Endothelial cell of umbilical vein (primary cell): ENCODE results near the gene CCDC194. TPM values are rescaled to one million over a fixed set of nuclear protein-coding genes. Genes with fewer than 3 reads are reported as not detected.

ENCODE experiments used
- BruUV-seq: library from RNA; stranded (reverse); fragments of 400-500 nt; replicated peaks from 2 replicates; lab custom pipeline; 2021; lab: Mats Ljungman, UMichigan
- CTCF ChIA-PET: fragments of 300-600, 350-600 bp; sonication (Branson Sonifier 250); formaldehyde crosslinking; loops from one replicate; lab custom pipeline; 2021; ENCODE audit warnings: antibody characterized with exemption, inconsistent platforms; lab: Charles Lee
- POLR2A ChIA-PET: fragments of 300-600, 350-600 bp; sonication (Branson Sonifier 250); formaldehyde crosslinking; loops from one replicate; lab custom pipeline; 2021; ENCODE audit warnings: antibody characterized with exemption, inconsistent platforms; lab: Charles Lee
- DNase-seq: peaks from one replicate; pipeline ENCODE4 v3.0.0-alpha.2; 2011; ENCODE audit warnings: low read depth, low spot score
- FAIRE-seq: peaks from 2 replicates; lab custom pipeline; 2011; peaks lifted over from hg19 to GRCh38; lab: Jason Lieb, UNC
- H2AFZ ChIP-seq: 2 replicates; pipeline ENCODE4 v1.6.0; 2012; ENCODE audit warnings: low read depth, low read length, control low read depth, inconsistent platforms
- H3K27ac ChIP-seq: 2 replicates; pipeline ENCODE4 v1.5.1; 2011; ENCODE audit warnings: low read depth, mild to moderate bottlenecking, control low read depth, low read length, moderate library complexity; ENCODE audit not compliant: insufficient read depth
- H3K27me3 ChIP-seq, 2 experiments: 2 replicates each; pipeline versions ENCODE4 v1.6.0 to v1.6.1; 2011; ENCODE audit warnings: low read length in 2 of 2, mixed read lengths in 1 of 2; ENCODE audit not compliant: control insufficient read depth in 2 of 2, insufficient read depth in 2 of 2
- H3K36me3 ChIP-seq, 2 experiments: 2 replicates in 1 of 2; 3 replicates in 1 of 2; pipeline ENCODE4 v1.5.1; 2011; ENCODE audit warnings: low read length in 2 of 2, mild to moderate bottlenecking in 1 of 2, moderate library complexity in 1 of 2; ENCODE audit not compliant: control insufficient read depth in 2 of 2, insufficient read depth in 2 of 2; ENCODE audit errors: extremely low read depth in 1 of 2
- H3K4me1 ChIP-seq: 3 replicates; pipeline ENCODE4 v1.5.1; 2011; ENCODE audit warnings: mild to moderate bottlenecking, low read length; ENCODE audit not compliant: control insufficient read depth, insufficient read depth; ENCODE audit errors: extremely low read depth
- H3K4me2 ChIP-seq: 2 replicates; pipeline ENCODE4 v1.6.1; 2011; ENCODE audit warnings: low read length, control low read depth, mixed read lengths; ENCODE audit not compliant: insufficient read depth
- H3K4me3 ChIP-seq, 3 experiments: fragments of 200-600 bp in 1 of 3; sonication (generic), shearing (Covaris generic) in 1 of 3; replicated peaks in 1 of 3; 2 replicates each; pipeline ENCODE4 v1.5.1; 2011 to 2016; ENCODE audit warnings: control low read depth in 3 of 3, low read length in 3 of 3, mild to moderate bottlenecking in 2 of 3, inconsistent platforms in 1 of 3, low read depth in 1 of 3, moderate library complexity in 1 of 3; ENCODE audit not compliant: insufficient read depth in 1 of 3
- H3K79me2 ChIP-seq: 2 replicates; pipeline ENCODE4 v1.6.0; 2012; ENCODE audit warnings: low read length, inconsistent platforms; ENCODE audit not compliant: control insufficient read depth, insufficient read depth
- H3K9ac ChIP-seq: replicated peaks from 2 replicates; pipeline ENCODE3; 2011; ENCODE audit warnings: low read length, control low read depth; ENCODE audit not compliant: insufficient read depth; ENCODE audit errors: extremely low read depth
- H3K9me1 ChIP-seq: replicated peaks from 3 replicates; pipeline ENCODE4 v1.6.0; 2011; ENCODE audit warnings: mild to moderate bottlenecking, low read length; ENCODE audit not compliant: control insufficient read depth, insufficient read depth; ENCODE audit errors: extremely low read depth
- H3K9me3 ChIP-seq: replicated peaks from 2 replicates; pipeline ENCODE4 v1.5.1; 2012; ENCODE audit warnings: low read length, inconsistent platforms; ENCODE audit not compliant: control insufficient read depth, insufficient read depth
- H4K20me1 ChIP-seq: replicated peaks from 2 replicates; pipeline ENCODE3; 2011; ENCODE audit warnings: mild to moderate bottlenecking, low read length; ENCODE audit not compliant: control insufficient read depth, insufficient read depth; ENCODE audit errors: extremely low read depth
- POLR2AphosphoS5 ChIP-seq: IDR thresholded peaks from 2 replicates; pipeline ENCODE4 v1.6.1; 2012; ENCODE audit warnings: low read depth, mild to moderate bottlenecking, control low read depth, low read length, moderate library complexity; ENCODE audit not compliant: insufficient read depth
- dilution Hi-C: fragments of 300-500 bp; cut with MboI; formaldehyde crosslinking; loops from one replicate; pipeline ENCODE4 v1.15.0; 2019; ENCODE audit warnings: low sequenced_read_pairs; ENCODE audit not compliant: extremely low pct_ligation_motif_present
- intact Hi-C: fragments of 100-400 bp; cut with micrococcal nuclease; formaldehyde crosslinking; loops from one replicate; pipeline ENCODE4 v1.10.0; 2022
- polyA plus RNA-seq, 4 experiments: library from polyadenylated mRNA; depleted of rRNA in 3 of 4; stranded (reverse) in 3 of 4; unstranded in 1 of 4; fragments of >200 nt; gene quantifications; 2 replicates each; pipeline versions ENCODE4 v1.2.1 to v1.2.3, GENCODE V29; 2011 to 2012; ENCODE audit warnings: missing spikeins in 1 of 4
- total RNA-seq: library from RNA; stranded (reverse); gene quantifications from 2 replicates; pipeline ENCODE4 v1.2.3, GENCODE V29; 2021
- TF ChIP-seq, protein P1 (sequence below): IDR thresholded peaks from 2 replicates; pipeline ENCODE4 v1.6.1; 2011; ENCODE audit not compliant: insufficient read depth, insufficient read length
- TF ChIP-seq, protein P2 (sequence below), 2 donors: IDR thresholded peaks; 1 replicate in 1 of 2; 2 replicates in 1 of 2; pipeline ENCODE4 v1.5.1; 2011; ENCODE audit warnings: low read length in 2 of 2, mild to moderate bottlenecking in 2 of 2, moderate library complexity in 2 of 2, control low read depth in 1 of 2, inconsistent platforms in 1 of 2, low read depth in 1 of 2; ENCODE audit not compliant: insufficient read depth in 1 of 2; ENCODE audit errors: extremely low read depth in 1 of 2

The CCDC194 gene
- total and polyA plus RNA-seq, 2 donors (not counting 3 experiments of a cell fraction or from before 2014, with no cell fraction given) = 0.12 TPM; not detected in 1

DNA sequence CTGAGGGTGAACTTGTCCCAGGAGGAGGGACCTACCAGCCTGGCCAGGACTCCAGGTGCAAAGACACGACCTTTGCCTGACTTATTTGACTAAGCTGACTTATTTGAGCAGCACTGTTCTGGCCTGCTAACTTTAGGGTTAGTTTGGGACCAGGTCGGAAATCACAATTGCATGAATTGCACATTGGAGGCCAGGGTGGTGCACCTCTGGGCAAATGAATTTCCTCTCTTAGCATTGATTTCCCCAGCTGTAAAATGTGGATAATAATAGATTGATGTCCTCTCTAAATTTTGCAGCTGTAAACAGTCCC lies 12.8 kb upstream of the CCDC194 start:
- H3K79me2 ChIP-seq = peaks cover 8% of the 10 kb centered on the region
- DNase-seq (no peak), FAIRE-seq (no peak)
- no peak overlapping the region for H3K9ac ChIP-seq
- H3K4me1 ChIP-seq = peaks cover 26% of the 10 kb centered on the region
- no peak overlapping the region for H2AFZ ChIP-seq
- no peaks in the 10 kb centered on the region for H3K9me3 ChIP-seq
- intact Hi-C loops (loop anchor here (10.0 kb wide), 1 partner anchor 148 kb away; the partner anchor contains the start of gene COLGALT1), dilution Hi-C loops (no loop called here)
- no peaks in the 10 kb centered on the region for H3K36me3 ChIP-seq
- ChIA-PET POLR2A (no interaction called here), CTCF (interaction anchor here (1.8 kb wide), 1 partner anchor 59 kb away, joined by 5 read pairs; no protein-coding TSS in a partner anchor)
- no peak for TF ChIP-seq POLR2AphosphoS5
- no peaks in the 10 kb centered on the region for H4K20me1 ChIP-seq
- no peak overlapping the region for H3K4me3 ChIP-seq
- H3K4me2 ChIP-seq = peak overlapping the region; percentile 64
- H3K27me3 ChIP-seq = no peaks in the 10 kb centered on the region
- BruUV-seq = no TSS peak
- no peaks in the 10 kb centered on the region for H3K9me1 ChIP-seq
- H3K27ac ChIP-seq = no peak overlapping the region

DNA sequence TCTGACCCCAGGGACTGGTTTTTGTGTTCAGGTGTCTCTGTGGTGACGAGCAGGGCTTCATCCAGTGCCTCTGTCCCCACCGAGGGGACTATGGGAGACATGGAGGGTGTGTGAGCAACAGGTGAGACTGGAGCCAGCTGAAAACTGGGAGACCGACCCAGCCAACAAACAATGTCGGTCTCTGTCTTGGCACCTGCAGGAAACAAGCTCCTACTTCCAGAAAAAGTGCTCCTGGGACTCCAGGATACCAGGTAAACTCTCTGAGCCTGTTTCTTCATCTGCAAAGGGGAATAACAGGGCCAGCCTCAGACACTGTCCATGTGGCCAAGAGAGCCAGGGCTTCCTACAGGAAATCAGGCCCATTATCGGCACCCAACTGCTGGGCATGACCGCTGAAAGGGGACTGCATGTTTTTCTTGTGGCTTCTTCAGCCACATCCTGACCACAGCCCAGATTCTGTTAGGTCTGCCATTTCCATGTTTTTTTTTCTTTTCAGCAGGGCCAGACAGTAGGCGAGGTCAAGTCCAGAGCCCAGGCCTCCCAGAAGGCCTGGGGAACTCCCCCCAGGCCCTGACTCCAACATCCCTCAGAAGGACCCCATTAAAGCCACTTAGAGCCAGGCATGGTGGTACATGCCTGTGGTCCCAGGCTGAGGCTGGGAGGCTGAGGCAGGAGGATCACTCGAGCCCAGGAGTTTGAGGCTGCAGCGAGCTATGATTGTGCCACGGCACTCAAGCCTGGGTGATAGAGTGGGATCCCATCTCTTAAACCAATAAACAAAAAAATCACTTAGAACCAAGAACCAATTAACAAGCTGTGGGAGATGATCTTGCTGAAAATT lies 12.3 kb upstream of the CCDC194 start:
- H3K36me3 ChIP-seq = no peaks in the 10 kb centered on the region
- ChIA-PET CTCF (interaction anchor here (0.9 to 1.8 kb wide), 7 partner anchors 9 to 453 kb away, joined by 3 to 7 read pairs (median 3); partner anchors contain the start of gene MVB12A), POLR2A (interaction anchor here (1.5 kb wide), 1 partner anchor 12 kb away, joined by 4 read pairs; no protein-coding TSS in a partner anchor)
- H3K4me2 ChIP-seq = peak overlapping the region; percentile 64
- DNase-seq = peak; percentile 41
- H3K9ac ChIP-seq = no peak overlapping the region
- H2AFZ ChIP-seq = peak overlapping the region; percentile 4
- TSS peak; percentile 87 for BruUV-seq
- H3K27me3 ChIP-seq = no peaks in the 10 kb centered on the region
- no peaks in the 10 kb centered on the region for H3K9me1 ChIP-seq
- FAIRE-seq = peak; percentile 77
- H3K4me1 ChIP-seq = peaks cover 22% of the 10 kb centered on the region
- H3K27ac ChIP-seq = peak overlapping the region; percentile 7
- no peak overlapping the region for H3K4me3 ChIP-seq
- no peaks in the 10 kb centered on the region for H3K9me3 ChIP-seq
- peaks cover 8% of the 10 kb centered on the region for H3K79me2 ChIP-seq
- no peaks in the 10 kb centered on the region for H4K20me1 ChIP-seq
- TF ChIP-seq, protein P1, sequence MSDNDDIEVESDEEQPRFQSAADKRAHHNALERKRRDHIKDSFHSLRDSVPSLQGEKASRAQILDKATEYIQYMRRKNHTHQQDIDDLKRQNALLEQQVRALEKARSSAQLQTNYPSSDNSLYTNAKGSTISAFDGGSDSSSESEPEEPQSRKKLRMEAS = peak; percentile 18
- TF ChIP-seq, protein P2, sequence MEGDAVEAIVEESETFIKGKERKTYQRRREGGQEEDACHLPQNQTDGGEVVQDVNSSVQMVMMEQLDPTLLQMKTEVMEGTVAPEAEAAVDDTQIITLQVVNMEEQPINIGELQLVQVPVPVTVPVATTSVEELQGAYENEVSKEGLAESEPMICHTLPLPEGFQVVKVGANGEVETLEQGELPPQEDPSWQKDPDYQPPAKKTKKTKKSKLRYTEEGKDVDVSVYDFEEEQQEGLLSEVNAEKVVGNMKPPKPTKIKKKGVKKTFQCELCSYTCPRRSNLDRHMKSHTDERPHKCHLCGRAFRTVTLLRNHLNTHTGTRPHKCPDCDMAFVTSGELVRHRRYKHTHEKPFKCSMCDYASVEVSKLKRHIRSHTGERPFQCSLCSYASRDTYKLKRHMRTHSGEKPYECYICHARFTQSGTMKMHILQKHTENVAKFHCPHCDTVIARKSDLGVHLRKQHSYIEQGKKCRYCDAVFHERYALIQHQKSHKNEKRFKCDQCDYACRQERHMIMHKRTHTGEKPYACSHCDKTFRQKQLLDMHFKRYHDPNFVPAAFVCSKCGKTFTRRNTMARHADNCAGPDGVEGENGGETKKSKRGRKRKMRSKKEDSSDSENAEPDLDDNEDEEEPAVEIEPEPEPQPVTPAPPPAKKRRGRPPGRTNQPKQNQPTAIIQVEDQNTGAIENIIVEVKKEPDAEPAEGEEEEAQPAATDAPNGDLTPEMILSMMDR (IDR thresholded peaks at IDR 0.05; ENCODE audit: extremely low read depth in 1 of 2, insufficient read depth in 1 of 2, low read depth in 1 of 2, low read length in 2 of 2) = no peak
- dilution Hi-C loops (no loop called here), intact Hi-C loops (loop anchor here (10.0 kb wide), 1 partner anchor 149 kb away; the partner anchor contains the start of gene COLGALT1)
